GM12873 (cell line): ENCODE data around the gene COA5.

Experiments
- TF ChIP-seq, protein P1 (sequence below): IDR thresholded peaks from 2 replicates; pipeline ENCODE4 v1.5.1; 2012; ENCODE audit warnings: low read depth, mild to moderate bottlenecking, moderate library complexity, low read length, control low read depth; ENCODE audit not compliant: insufficient read depth; ENCODE audit errors: missing control alignments

Gene COA5

DNA sequence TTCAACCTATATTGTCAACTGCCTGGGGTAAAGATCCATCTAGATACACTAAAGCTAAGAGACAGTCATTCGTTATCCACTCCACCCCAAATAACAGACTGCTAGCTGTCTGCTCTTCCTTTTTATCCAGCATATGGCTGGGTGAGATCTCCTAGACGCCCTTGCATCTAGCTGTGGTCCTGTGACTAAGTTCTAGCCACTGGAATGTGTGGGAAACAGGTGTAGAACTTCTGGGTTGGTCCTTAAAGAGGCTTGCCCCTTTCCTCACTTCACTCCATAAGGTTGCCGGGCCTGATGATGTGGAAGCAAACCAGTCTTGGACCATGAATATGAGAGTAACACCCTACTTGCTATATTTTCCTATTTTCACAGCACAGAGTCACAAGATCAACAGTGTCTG lies 3.2 kb downstream of the COA5 start:
- TF ChIP-seq, protein P1, sequence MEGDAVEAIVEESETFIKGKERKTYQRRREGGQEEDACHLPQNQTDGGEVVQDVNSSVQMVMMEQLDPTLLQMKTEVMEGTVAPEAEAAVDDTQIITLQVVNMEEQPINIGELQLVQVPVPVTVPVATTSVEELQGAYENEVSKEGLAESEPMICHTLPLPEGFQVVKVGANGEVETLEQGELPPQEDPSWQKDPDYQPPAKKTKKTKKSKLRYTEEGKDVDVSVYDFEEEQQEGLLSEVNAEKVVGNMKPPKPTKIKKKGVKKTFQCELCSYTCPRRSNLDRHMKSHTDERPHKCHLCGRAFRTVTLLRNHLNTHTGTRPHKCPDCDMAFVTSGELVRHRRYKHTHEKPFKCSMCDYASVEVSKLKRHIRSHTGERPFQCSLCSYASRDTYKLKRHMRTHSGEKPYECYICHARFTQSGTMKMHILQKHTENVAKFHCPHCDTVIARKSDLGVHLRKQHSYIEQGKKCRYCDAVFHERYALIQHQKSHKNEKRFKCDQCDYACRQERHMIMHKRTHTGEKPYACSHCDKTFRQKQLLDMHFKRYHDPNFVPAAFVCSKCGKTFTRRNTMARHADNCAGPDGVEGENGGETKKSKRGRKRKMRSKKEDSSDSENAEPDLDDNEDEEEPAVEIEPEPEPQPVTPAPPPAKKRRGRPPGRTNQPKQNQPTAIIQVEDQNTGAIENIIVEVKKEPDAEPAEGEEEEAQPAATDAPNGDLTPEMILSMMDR: no peak

- TF ChIP-seq, protein P1: no peak
Measured at GRCh38 chr2:98604547-98604946, 3.8 kb downstream of the COA5 start.

DNA sequence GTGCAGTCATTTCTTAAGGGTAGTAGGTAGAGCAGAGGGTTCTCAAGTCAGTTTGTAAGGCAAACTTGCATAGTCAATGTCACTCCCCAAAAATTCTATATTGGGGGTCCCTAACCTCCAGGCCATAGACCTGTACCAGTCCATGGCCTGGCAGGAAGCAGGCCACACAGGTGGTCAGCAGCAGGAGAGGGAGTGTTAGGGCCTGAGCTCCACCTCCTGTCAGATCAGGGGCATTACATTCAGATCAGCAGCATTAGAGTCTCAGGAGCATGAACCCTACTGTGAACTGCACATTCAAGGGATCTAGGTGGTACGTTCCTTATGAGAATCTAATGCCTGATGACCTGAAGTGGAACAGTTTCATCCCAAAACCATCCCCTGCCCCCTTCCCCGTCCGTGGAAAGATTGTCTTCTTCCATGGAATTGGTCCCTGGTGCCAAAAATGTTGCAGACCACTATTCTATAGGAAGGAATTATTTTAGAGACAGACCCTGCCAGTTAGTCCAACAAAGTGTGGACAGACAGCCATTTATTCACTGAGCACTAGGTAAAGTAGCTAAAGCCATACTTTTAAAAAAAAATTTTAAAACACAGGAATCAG lies 6.7 kb downstream of the COA5 start:
- TF ChIP-seq, protein P1: peak; percentile 85

DNA sequence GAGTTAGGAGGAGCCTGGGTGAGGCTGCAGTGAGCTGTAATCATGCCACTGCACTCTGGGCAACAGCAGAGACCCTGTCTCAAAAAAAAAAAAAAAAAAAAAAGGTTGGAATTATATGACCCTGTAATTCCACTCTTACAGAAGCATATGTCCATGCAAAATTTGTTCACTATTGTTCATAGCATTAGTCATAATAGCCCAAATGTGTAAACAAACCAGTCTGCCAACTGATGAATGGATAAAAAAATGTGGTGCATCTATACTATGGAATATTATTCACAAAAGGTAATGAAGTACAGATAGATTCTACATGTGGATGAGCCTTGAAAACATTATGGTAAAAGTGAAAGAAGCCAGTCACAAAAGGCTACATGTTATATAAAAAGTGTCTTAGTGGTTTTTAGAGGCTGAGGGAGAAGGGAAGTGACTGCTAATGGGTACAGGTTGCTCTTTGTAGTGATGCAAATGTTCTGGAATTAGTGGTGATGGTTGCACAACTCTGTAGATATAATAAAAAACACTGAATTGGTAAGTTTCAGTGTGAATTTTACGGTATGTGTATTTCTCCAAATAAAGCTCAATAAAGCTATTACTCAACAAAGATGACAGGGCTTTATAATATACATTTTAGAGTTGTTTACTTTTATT lies 9.4 kb downstream of the COA5 start:
- TF ChIP-seq, protein P1: no peak

- TF ChIP-seq, protein P1: no peak
Measured at GRCh38 chr2:98592565-98592964, 15.7 kb downstream of the COA5 start.

GRCh38 chr2:98589489-98589888 lies 18.8 kb downstream of the COA5 start:
- TF ChIP-seq, protein P1: no peak

- TF ChIP-seq, protein P1: no peak
Measured at GRCh38 chr2:98588880-98589431, 19.4 kb downstream of the COA5 start.
